Prostate gland (tissue), 2 donors: Measurements from ENCODE around the gene URM1.

Source experiments
- CTCF ChIP-seq, 4 experiments: fragments of 200-600 bp in 2 of 4; fragments of 450-650 bp in 2 of 4; sonication (generic) in 2 of 4; IDR thresholded peaks; 1 replicate in 3 of 4; 2 replicates in 1 of 4; pipeline ENCODE4 v1.5.1; 2016 to 2019; ENCODE audit warnings: antibody characterized with exemption in 4 of 4, mild to moderate bottlenecking in 2 of 4, moderate library complexity in 2 of 4
- POLR2A ChIP-seq: fragments of 450-650 bp; IDR thresholded peaks from one replicate; pipeline ENCODE4 v1.6.1; 2016; ENCODE audit warnings: antibody characterized with exemption, mild to moderate bottlenecking
- POLR2AphosphoS5 ChIP-seq: sonication (generic); formaldehyde crosslinking; IDR thresholded peaks from one replicate; pipeline ENCODE4 v1.6.1; 2017; ENCODE audit warnings: antibody characterized with exemption

GRCh38 chr9:128362774-128363173 lies 8.4 kb upstream of the URM1 start:
- TF ChIP-seq CTCF (IDR thresholded peaks at IDR 0.05) (no peak), POLR2A (no peak), POLR2AphosphoS5 (no peak)
